GM12801 (cell line): ENCODE results near the gene GINS3.

Source experiments
- TF ChIP-seq, protein P1 (sequence below): IDR thresholded peaks from one replicate; pipeline ENCODE4 v1.5.1; 2011; ENCODE audit warnings: control low read depth; ENCODE audit not compliant: insufficient read length; ENCODE audit errors: extremely low read depth

GINS3 gene

DNA sequence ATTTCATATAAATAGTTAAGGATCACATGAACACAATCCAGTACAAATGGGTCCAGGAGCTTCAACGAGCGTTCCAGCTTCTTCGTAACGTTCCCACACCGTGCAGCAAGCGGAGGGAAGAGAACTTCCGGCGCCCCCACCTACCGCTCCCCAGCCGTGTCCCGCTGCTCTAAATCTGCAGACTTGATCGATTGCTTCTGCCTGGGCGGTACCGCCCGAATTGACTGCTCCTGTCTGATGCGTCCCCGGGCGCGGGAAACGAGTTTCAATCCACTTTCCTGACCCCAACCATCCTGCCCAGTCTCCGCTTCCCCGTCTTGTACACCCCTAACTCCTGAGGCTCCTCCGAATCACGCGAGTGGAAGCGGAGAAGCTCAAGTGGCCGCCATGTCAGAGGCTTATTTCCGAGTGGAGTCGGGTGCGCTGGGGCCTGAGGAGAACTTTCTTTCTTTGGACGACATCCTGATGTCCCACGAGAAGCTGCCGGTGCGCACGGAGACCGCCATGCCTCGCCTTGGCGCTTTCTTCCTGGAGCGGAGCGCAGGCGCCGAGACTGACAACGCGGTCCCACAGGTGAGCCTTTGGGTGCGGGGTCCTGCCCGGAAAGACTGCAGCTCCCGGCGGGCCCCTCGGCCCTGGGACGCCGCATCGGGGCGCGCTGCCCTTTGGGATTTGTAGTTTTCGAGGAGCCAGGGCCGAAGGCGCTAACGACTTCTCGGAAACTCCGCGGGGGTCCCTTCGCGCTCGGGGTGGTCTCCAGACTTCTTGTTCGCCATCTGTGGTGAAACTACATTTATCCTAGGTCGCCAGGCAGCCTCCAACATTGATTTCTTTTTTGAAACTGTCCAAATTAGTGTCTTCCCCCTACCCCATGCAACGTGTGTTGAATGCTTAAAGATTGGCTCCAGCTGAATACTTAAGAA is at the start of gene GINS3:
GINS3 (plus strand) TSS at position 257 of the 923 bp plus-strand sequence; CDS start at position 388, 131 bp downstream.
- TF ChIP-seq, protein P1, sequence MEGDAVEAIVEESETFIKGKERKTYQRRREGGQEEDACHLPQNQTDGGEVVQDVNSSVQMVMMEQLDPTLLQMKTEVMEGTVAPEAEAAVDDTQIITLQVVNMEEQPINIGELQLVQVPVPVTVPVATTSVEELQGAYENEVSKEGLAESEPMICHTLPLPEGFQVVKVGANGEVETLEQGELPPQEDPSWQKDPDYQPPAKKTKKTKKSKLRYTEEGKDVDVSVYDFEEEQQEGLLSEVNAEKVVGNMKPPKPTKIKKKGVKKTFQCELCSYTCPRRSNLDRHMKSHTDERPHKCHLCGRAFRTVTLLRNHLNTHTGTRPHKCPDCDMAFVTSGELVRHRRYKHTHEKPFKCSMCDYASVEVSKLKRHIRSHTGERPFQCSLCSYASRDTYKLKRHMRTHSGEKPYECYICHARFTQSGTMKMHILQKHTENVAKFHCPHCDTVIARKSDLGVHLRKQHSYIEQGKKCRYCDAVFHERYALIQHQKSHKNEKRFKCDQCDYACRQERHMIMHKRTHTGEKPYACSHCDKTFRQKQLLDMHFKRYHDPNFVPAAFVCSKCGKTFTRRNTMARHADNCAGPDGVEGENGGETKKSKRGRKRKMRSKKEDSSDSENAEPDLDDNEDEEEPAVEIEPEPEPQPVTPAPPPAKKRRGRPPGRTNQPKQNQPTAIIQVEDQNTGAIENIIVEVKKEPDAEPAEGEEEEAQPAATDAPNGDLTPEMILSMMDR, result no peak

DNA sequence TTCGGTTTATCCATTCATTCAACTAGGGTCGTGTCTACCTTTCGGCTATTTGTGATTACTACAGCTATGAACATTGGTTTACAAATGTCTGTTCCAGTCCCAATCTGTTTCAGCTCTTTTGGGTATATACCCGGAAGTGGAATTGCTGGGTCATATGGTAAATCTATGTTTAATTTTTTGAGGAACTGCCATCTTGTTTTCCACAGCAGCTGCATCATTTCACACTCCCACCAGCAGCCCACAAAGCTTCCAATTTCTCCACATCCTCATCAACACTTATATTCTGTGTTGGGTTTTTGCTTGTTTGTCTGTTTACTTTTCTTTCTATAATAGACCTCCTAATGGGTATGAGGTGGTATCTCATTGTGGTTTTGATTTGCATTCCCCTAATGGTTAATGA is 48.7 kb upstream of the GINS3 start:
- TF ChIP-seq, protein P1, result no peak

DNA sequence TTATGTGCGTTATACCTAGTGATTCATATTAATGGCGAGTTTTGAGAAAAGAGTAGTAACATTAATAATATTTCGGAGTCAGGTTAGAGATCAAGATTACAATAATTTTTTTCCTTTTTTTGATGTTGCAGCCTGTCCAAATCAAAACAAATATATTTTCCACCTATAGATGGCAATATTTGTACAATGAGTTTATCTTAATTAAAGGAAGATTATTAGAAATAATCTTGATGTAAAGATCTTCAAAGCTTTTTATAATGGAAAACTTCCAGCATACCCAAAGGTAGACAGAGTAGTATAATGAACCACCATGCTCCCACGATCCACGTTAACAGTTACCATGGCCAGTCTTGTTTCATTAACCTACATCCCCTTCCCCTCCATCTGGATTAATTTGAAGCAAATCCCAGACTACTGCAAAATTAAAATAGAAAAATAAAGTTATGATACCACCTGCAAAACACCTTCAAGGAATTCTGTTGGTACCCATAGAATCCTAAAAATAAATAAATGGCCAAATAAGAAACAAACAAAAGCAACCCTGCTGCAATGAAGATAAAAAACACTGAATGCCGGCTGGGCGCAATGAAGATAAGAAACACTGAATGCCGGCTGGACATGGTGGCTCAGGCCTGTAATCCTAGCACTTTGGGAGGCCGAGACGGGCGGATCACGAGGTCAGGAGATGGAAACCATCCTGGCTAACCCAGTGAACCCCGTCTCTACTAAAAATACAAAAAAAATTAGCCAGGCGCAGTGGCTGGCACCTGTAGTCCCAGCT is 46.5 kb upstream of the GINS3 start:
- TF ChIP-seq, protein P1, result no peak

DNA sequence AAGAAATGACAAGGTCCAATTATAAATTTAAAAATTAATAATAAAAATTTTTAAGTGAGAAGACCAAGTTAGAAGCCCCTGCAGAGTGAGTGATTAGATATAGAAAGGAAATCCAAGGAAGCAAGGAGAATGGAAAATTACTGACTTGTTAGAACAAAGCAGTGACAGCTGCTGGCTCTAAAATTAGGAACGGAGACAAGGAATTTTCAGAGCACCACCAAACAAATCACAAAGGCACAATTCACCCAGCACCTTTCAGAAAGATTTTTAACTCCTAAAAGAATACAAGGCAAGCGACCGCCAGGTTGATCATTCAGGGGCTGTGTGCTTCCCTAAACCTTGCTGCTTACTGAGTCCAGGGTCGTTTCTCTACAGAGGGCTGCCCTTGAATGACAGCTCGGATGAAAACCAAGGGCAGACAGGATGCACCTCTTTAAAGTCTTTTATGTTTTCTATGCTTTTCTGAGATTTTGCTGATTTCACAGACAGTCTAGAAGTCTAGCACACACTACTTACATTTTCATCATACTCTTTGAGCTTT is 45.4 kb upstream of the GINS3 start:
- TF ChIP-seq, protein P1, result no peak

DNA sequence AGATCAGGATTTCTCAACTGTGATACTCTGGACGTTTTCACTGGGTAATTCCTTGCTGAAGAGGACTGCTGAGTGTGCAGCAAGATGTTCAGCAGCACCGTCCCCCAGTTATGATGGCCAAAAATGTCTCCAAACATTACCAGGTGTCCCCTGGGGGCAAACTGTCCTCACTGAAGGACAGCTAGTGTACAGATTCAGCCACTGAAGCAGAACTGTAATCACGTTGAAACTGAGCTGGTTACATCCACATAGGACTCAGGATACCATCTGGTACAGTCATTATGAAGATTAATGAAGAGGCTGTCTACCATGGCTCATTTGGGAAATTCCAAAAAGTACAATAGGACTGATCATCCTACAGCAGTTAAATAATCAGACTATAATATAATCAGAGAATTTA is 43.3 kb upstream of the GINS3 start:
- TF ChIP-seq, protein P1, result no peak

DNA sequence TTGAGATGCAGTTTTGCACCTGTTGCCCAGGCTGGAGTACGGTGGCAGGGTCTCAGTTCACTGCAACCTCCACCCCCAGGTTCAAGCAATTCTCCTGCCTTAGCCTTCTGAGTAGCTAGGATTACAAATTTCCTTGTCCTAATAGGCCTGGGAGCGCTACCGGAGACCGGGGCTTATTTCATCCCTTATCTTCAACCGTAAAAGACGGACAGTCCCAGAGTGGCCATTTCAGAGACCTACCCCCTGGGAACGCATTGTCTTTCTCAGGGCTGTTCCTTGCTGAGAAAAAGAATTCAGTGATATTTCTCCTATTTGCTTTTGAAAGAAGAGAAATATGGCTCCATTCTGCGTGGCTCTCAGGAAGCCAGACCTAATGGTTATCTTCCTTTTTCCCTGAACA is 39.6 kb upstream of the GINS3 start:
- TF ChIP-seq, protein P1, result no peak

DNA sequence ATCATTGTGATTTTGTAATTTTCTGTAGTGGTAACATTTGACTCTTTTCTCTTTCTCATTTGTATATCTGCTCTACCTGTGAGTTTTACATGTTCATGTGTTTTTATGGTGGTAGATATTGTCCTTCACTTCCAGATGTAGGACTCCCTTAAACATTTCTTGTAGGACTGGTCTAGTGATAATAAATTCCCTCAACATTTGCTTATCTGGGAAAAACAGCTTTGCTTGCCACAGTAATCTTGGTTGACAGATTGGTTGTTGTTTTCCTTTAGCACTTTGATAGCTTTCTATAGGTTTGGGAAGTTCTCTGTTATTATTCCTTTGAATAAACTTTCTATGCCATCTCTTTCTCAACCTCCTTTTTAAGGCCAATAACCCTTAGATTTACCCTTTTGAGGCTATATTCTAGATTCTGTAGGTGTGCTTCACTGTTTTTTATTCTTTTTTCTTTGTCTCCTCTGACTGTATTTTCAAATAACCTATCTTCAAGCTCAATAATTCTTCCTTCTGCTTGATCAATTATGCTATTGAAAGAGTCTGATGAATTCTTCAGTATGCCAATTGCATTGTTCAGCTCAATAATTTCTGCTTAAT is 32.1 kb upstream of the GINS3 start:
- TF ChIP-seq, protein P1, result no peak
